HEK293T (cell line): ENCODE results near the gene ALOX5.

Source experiments
- BHLHE40 ChIP-seq: fragments of 450-650 bp; IDR thresholded peaks from 2 replicates; pipeline ENCODE4 v1.6.1; 2016; ENCODE audit warnings: mild to moderate bottlenecking, moderate library complexity, borderline replicate concordance
- CTBP1 ChIP-seq: fragments of 450-650 bp; IDR thresholded peaks from 2 replicates; pipeline ENCODE4 v1.6.1; 2016; ENCODE audit warnings: borderline replicate concordance
- ELF4 ChIP-seq: fragments of 450-650 bp; IDR thresholded peaks from 2 replicates; pipeline ENCODE4 v1.6.1; 2017; ENCODE audit warnings: antibody characterized with exemption
- FOXA1 ChIP-seq: fragments of 450-650 bp; IDR thresholded peaks from 2 replicates; pipeline ENCODE4 v1.6.1; 2016; ENCODE audit warnings: mild to moderate bottlenecking
- FOXK2 ChIP-seq: fragments of 450-650 bp; IDR thresholded peaks from 2 replicates; pipeline ENCODE4 v1.6.1; 2016; ENCODE audit warnings: mild to moderate bottlenecking
- FOXM1 ChIP-seq: fragments of 450-650 bp; IDR thresholded peaks from 2 replicates; pipeline ENCODE4 v1.6.1; 2017; ENCODE audit warnings: mild to moderate bottlenecking, borderline replicate concordance
- HDGF ChIP-seq: fragments of 450-650 bp; IDR thresholded peaks from 2 replicates; pipeline ENCODE4 v1.6.1; 2017; ENCODE audit warnings: antibody characterized with exemption, borderline replicate concordance
- L3MBTL2 ChIP-seq: fragments of 450-650 bp; conservative IDR thresholded peaks from 2 replicates; pipeline ENCODE4 v1.6.1; 2016; ENCODE audit warnings: mild to moderate bottlenecking
- NFRKB ChIP-seq: fragments of 450-650 bp; IDR thresholded peaks from 2 replicates; pipeline ENCODE4 v1.6.1; 2016; ENCODE audit warnings: mild to moderate bottlenecking, moderate library complexity
- SP1 ChIP-seq: fragments of 450-650 bp; IDR thresholded peaks from 2 replicates; pipeline ENCODE4 v1.6.1; 2017
- SUZ12 ChIP-seq: fragments of 450-650 bp; IDR thresholded peaks from 2 replicates; pipeline ENCODE4 v1.6.1; 2016; ENCODE audit warnings: mild to moderate bottlenecking
- TARDBP ChIP-seq: fragments of 450-650 bp; IDR thresholded peaks from 2 replicates; pipeline ENCODE4 v1.6.1; 2016
- ZNF384 ChIP-seq: fragments of 450-650 bp; IDR thresholded peaks from 2 replicates; pipeline ENCODE4 v1.6.1; 2016
- TF ChIP-seq, protein P1 (sequence below): fragments of 450-650 bp; IDR thresholded peaks from 2 replicates; pipeline ENCODE4 v1.6.1; 2016

GRCh38 chr10:45422866-45423659, 49.0 kb downstream of the ALOX5 start:
- TF ChIP-seq L3MBTL2: no peak
- no peak for TF ChIP-seq SP1
- TF ChIP-seq SUZ12: no peak
- TF ChIP-seq BHLHE40: no peak
- no peak for TF ChIP-seq TARDBP
- TF ChIP-seq ZNF384: no peak
- TF ChIP-seq FOXM1: no peak
- TF ChIP-seq FOXK2: no peak
- TF ChIP-seq ELF4: no peak
- TF ChIP-seq HDGF: no peak
- no peak for TF ChIP-seq FOXA1
- TF ChIP-seq NFRKB: no peak
- TF ChIP-seq, protein P1, sequence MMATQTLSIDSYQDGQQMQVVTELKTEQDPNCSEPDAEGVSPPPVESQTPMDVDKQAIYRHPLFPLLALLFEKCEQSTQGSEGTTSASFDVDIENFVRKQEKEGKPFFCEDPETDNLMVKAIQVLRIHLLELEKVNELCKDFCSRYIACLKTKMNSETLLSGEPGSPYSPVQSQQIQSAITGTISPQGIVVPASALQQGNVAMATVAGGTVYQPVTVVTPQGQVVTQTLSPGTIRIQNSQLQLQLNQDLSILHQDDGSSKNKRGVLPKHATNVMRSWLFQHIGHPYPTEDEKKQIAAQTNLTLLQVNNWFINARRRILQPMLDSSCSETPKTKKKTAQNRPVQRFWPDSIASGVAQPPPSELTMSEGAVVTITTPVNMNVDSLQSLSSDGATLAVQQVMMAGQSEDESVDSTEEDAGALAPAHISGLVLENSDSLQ: no peak
- no peak for TF ChIP-seq CTBP1
